Measurements from ENCODE around the gene FCGR3A.
"Not testable (repeated sequence)": the region's sequence is repeated elsewhere in the genome, so short reads cannot be mapped to it uniquely, and the experiment has no call there.

Gene FCGR3A

DNA sequence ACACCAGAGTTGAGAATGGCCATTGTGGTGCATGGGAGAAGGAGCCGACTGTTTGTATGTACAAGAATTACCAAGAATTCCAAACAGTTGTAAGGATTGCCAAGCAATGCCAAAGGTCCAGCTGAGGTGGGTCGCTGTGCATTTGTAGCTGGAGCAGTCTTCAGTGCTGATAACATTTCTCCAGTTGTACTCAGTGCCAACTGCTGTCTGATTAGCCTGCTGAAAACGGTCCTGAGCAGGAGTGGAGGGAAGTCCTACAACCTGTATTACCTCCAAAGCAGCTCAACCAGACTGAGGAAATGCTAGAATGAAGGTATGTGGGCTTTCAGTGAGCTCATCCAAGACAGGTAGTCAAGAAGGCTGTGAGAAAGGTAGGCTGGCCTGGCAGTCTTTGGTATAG is 6.5 kb upstream of the FCGR3A start:
- DNase-seq, result not testable (repeated sequence)

DNA sequence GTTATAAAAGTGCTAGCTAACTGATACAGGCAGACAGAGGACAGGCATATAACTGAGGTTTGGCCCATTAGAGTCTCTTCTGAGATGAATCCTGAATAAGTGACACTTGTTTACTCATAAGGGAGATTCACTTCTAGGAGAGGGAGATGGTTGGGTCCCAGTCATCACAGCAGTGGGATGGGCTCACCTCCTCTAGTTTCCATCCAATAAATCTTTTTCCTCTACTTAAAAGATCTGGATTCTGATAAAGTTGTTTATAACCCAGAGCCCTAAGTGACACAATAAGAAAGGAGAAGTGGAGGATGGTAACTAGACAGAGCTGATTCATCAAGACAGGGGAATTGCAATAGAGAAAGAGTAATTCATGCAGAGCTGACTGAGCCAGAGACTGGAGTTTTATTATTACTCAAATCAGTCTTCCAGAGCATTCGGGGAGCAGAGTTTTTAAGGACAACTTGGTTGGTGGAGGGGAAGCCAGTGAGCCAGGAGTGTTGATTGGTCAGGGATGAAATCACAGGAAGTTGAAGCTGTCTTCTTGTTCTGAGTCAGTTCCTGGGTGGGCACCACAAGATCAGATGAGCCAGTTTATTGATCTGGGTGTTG is 5.3 kb upstream of the FCGR3A start:
- DNase-seq, result not testable (repeated sequence)

DNA sequence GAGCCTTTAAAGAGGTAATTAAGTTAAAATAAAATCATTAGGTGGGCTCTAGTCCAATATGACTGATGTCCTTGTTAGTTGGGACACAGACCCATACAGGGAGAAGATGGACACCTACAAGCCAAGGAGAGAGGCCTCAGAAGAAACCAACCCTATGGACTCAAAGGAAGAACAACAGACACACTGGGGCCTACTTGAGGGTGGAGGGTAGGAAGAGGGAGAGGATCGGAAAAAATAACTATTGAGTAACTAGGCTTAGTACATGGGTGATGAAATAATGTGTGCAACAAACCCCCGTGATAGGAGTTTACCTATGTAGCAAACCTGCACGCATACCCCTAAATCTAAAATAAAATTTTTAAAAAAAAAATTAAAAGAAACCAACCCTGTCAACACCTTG is 4.7 kb upstream of the FCGR3A start:
- DNase-seq, result not testable (repeated sequence)

GRCh38 chr1:161553631-161554030 is 4.0 kb upstream of the FCGR3A start:
- DNase-seq, result not testable (repeated sequence)

DNA sequence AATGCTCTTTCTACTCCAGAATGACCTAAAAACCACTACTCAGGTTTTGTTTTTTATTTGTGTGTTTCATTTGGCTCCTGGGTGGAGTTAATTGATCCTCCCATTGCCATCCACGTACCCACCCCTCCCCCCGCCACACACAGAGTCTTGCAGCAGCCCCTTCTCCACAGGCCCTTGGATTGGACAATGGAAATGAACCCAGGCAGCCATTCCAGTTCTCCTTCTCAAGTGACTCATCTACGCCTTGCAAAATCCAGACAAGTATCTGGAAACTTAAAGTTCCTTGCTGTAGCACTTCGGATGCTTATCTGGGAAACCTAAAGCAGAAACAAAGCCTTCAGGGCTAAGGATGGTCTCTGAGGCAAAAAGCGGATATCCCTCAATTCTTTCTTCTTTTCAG is 1.3 kb upstream of the FCGR3A start:
- DNase-seq, result not testable (repeated sequence)

GRCh38 chr1:161548749-161549406 is 740 bp downstream of the FCGR3A start:
- not testable (repeated sequence) for DNase-seq

DNA sequence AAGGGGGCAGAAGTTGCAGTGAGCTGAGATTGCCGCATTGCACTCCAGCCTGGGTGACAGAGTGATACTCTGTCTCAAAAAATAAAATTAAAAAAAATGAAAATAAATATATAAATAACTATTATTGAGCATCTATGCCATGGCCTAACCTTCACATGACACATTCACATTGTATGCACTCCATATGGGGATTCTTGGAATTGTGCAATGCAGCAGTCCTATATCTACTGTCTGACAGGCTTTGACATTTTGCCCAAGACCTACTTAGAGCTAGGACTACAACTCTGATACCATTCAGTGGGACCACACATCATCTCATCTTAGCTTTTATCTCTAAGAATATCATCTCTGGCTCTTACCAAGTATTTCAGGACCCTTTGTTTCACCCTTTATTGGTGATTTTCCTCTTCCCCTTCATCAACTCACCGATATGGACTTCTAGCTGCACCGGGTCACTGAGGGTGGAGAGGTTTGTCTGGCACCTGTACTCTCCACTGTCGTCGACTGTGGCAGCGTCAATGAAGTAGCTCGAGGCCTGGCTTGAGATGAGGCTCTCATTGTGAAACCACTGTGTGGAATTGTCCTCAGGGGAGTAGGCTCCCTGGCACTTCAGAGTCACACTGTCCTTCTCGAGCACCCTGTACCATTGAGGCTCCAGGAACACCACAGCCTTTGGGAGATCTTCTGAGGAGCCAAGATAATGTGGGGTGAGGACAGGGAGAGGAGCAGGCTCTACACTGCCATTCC is 1.4 kb downstream of the FCGR3A start:
- DNase-seq, result not testable (repeated sequence)

GRCh38 chr1:161545005-161545731 is 4.5 kb downstream of the FCGR3A start:
- DNase-seq, result not testable (repeated sequence)

DNA sequence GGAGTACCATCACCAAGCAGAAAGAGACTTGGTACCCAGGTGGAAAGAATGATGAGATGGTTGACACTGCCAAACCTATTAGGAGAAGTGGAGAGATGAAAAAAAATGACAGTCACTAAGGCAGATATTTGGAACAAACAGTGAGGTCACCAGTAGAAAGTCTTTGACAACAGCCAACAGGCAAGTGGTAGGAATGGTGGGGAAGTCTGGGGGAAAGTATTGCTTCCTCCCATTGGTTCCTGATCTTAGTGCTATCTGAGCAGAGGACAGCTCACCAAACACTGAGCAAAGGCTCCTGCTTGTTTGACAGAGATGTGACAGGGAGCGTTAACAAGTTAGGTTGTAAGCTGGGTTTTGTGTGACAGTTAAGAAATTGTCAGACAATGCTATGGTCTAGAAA is 6.5 kb downstream of the FCGR3A start:
- DNase-seq, result not testable (repeated sequence)

DNA sequence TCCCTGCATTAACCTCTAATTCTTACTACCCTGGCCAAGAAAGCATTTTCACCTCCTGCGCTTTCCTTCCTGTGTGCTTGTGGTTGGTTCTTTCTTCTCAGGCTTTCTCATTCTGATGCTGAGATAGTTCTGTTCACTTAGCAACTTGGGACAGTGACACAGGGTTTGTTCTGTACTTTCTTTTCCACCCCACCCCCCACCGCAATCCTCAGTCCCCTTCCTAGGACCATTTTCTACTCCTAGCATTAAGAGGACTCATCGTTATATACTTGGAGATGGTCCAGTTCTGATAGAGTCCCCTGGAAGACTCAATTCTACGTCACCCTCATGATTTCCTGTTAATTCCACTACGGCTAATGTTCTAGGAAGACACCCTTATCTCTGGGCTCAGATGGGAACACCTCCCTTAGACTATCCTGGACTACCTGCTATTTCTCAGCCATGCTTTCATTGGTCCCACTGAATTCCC is 7.5 kb downstream of the FCGR3A start:
- not testable (repeated sequence) for DNase-seq

DNA sequence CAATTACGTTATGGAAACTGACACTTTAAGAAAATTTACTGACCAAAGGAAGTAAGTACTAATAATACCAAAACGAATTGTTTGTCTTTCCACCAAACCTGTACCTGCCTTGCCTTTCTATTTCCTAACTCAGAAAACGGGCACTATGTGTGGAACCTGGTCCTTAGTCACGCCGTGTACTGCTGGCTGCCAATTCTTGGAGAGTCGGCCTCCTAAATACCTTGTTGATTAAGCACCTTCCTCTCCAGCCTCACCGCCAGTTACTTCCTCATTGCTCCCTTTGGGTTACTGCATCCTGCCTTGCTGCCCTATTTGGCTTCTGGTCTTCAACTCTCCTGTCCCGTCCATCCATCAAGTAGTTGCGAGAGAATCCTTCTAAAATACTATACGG is 9.1 kb downstream of the FCGR3A start:
- peak; percentile 14 for DNase-seq

GRCh38 chr1:161539731-161540569 is 9.7 kb downstream of the FCGR3A start:
- DNase-seq, result peak; percentile 85

GRCh38 chr1:161538925-161539479 is 10.6 kb downstream of the FCGR3A start:
- DNase-seq, result not testable (repeated sequence)

GRCh38 chr1:161537068-161537669 is 12.4 kb downstream of the FCGR3A start:
- not testable (repeated sequence) for DNase-seq

DNA sequence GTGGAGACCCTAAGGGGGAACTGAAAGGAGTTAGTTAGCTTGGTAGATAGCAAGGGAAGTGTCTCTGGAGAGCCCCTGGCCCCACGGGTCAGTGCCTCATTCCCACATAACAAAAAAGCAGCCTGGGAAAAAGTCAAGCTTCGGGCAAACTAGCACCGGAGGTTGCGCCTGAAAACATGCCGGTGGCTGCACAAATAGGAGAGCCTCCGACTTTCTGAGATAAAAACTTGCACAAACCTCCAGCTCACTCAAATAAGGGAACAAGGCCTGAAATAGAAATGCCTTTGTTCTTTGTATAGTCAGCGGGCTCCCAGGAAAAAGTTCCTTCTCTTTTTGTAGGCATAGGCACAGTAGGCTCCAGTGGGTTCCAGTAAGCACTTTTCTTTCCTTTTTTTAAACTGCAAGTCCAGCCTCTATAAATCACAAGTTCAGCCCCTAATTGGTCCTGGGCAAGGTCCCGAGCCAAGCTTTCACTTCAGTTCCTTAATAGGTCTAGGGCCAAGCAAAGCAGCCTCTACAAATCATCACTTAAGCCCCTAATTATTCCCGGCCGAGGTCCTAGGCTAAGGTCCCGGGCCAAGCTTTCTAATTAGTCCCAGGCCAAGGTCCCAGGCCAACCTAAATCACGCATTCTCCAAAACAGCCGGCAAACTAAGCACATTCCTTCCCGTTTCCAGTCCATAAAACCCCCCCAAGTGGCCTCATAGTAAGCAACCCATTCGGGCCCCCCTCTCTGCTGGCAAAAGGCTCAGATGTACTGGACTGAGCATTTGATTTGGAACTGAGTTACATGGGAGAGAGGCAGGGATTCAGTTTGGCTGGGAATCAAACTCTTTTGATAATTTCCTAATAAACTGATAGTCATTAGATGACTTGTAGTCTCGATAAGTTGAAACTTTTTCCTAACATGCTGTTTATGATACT is 16.7 kb downstream of the FCGR3A start:
- DNase-seq, result not testable (repeated sequence)

DNA sequence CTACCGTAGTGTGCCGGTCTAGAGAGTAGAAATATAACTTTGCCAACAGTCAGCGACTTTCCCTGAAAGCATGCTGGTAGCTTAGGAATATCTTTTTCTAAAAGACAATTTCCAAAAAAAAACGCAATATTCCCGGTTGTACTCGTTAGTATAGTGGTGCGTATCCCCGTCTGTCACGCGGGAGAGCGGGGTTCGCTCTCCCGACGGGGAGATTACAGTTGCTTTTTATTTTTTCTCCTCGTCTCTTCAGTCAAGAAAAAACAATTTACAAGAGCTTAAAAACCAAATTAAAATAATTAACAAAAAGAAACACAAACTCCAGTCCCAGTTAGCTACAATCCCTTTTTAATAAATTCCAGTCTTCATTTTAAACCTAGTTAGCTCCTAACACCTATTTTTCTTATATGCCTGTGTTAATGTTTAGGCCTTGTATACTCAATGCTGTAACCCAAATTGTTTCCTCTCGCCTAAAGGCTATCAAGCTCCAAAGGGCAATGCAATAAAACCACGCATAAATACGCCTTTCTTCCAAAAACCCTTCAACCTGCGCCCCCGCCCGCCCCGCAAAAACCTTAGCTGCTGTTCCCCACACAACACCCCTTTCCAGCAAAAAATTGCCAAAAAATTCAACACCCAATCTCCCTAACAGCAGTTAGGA is 17.5 kb downstream of the FCGR3A start:
- DNase-seq, result no peak

- DNase-seq, result peak; percentile 92
These were observed 18.7 kb downstream of the FCGR3A start for GRCh38 chr1:161530671-161531641.

- peak; percentile 41 for DNase-seq
These were observed 19.5 kb downstream of the FCGR3A start for GRCh38 chr1:161530158-161530557.

Data from NCI-H226 (cell line).